Urothelium cell line (cell line): ENCODE results near the gene SH3PXD2A.

Experiments used
- DNase-seq: peaks from one replicate; pipeline ENCODE4 v3.0.0; 2011; ENCODE audit warnings: low spot score, mixed read lengths
- FAIRE-seq: peaks from 2 replicates; lab custom pipeline; 2011; peaks lifted over from hg19 to GRCh38; lab: Jason Lieb, UNC

Gene SH3PXD2A

GRCh38 chr10:103794996-103795395 lies 60.4 kb downstream of the SH3PXD2A start:
- FAIRE-seq (no peak), DNase-seq (no peak)

GRCh38 chr10:103793920-103794883 lies 61.2 kb downstream of the SH3PXD2A start:
- FAIRE-seq (no peak), DNase-seq (no peak)

- DNase-seq (no peak), FAIRE-seq (no peak)
Measured at GRCh38 chr10:103793429-103793828, 61.9 kb downstream of the SH3PXD2A start.

- FAIRE-seq (no peak), DNase-seq (no peak)
Measured at GRCh38 chr10:103792547-103792946, 62.8 kb downstream of the SH3PXD2A start.

- DNase-seq (no peak), FAIRE-seq (no peak)
Measured at GRCh38 chr10:103791858-103792257, 63.5 kb downstream of the SH3PXD2A start.

- no peak for FAIRE-seq
- DNase-seq, result no peak
Measured at GRCh38 chr10:103791291-103791690, 64.1 kb downstream of the SH3PXD2A start.

GRCh38 chr10:103790580-103790979 lies 64.8 kb downstream of the SH3PXD2A start:
- no peak for DNase-seq
- no peak for FAIRE-seq

- DNase-seq, result no peak
- FAIRE-seq, result no peak
Measured at GRCh38 chr10:103789771-103790201, 65.6 kb downstream of the SH3PXD2A start.

GRCh38 chr10:103789161-103789560 lies 66.2 kb downstream of the SH3PXD2A start:
- DNase-seq (no peak), FAIRE-seq (no peak)

GRCh38 chr10:103787331-103787730 lies 68.0 kb downstream of the SH3PXD2A start:
- no peak for DNase-seq
- no peak for FAIRE-seq

- FAIRE-seq (no peak), DNase-seq (no peak)
Measured at GRCh38 chr10:103786020-103786419, 69.4 kb downstream of the SH3PXD2A start.

GRCh38 chr10:103784723-103785418 lies 70.5 kb downstream of the SH3PXD2A start:
- DNase-seq, result no peak
- no peak for FAIRE-seq

GRCh38 chr10:103784089-103784488 lies 71.3 kb downstream of the SH3PXD2A start:
- DNase-seq (no peak), FAIRE-seq (peak; percentile 40)

GRCh38 chr10:103783681-103784080 lies 71.7 kb downstream of the SH3PXD2A start:
- no peak for DNase-seq
- FAIRE-seq, result no peak

- DNase-seq (peak; percentile 84), FAIRE-seq (peak; percentile 96)
Measured at GRCh38 chr10:103781329-103782061, 73.9 kb downstream of the SH3PXD2A start.

- FAIRE-seq, result peak; percentile 42
- DNase-seq, result no peak
Measured at GRCh38 chr10:103780242-103781149, 74.9 kb downstream of the SH3PXD2A start.

- no peak for FAIRE-seq
- DNase-seq, result no peak
Measured at GRCh38 chr10:103778358-103779139, 76.8 kb downstream of the SH3PXD2A start.

- no peak for FAIRE-seq
- no peak for DNase-seq
Measured at GRCh38 chr10:103776878-103777591, 78.3 kb downstream of the SH3PXD2A start.

- no peak for DNase-seq
- FAIRE-seq, result no peak
Measured at GRCh38 chr10:103775776-103776175, 79.6 kb downstream of the SH3PXD2A start.
